Upper lobe of left lung (tissue), 4 donors: Measurements from ENCODE around the gene COL23A1.

Experiments
- EP300 ChIP-seq, 4 donors: sonication (generic); formaldehyde crosslinking; IDR thresholded peaks; one replicate each; pipeline ENCODE4 v1.5.1; 2017; ENCODE audit warnings: antibody characterized with exemption in 4 of 4, control low read depth in 2 of 4
- POLR2A ChIP-seq, 4 donors: fragments of 450-650 bp; IDR thresholded peaks; one replicate each; pipeline ENCODE4 v1.5.1; 2016 to 2017; ENCODE audit warnings: antibody characterized with exemption in 4 of 4, mild to moderate bottlenecking in 2 of 4
- POLR2AphosphoS5 ChIP-seq, 2 donors: sonication (generic); formaldehyde crosslinking; IDR thresholded peaks; one replicate each; pipeline ENCODE4 v1.5.1; 2017; ENCODE audit warnings: antibody characterized with exemption in 2 of 2
- TF ChIP-seq, protein P1 (sequence below), 6 experiments: fragments of 450-650 bp in 4 of 6; fragments of 200-600 bp in 2 of 6; sonication (generic) in 2 of 6; IDR thresholded peaks; one replicate each; pipeline ENCODE4 v1.5.1; 2016 to 2019; ENCODE audit warnings: antibody characterized with exemption in 6 of 6

- TF ChIP-seq EP300 (IDR thresholded peaks at IDR 0.05), result no peak
- TF ChIP-seq, protein P1, sequence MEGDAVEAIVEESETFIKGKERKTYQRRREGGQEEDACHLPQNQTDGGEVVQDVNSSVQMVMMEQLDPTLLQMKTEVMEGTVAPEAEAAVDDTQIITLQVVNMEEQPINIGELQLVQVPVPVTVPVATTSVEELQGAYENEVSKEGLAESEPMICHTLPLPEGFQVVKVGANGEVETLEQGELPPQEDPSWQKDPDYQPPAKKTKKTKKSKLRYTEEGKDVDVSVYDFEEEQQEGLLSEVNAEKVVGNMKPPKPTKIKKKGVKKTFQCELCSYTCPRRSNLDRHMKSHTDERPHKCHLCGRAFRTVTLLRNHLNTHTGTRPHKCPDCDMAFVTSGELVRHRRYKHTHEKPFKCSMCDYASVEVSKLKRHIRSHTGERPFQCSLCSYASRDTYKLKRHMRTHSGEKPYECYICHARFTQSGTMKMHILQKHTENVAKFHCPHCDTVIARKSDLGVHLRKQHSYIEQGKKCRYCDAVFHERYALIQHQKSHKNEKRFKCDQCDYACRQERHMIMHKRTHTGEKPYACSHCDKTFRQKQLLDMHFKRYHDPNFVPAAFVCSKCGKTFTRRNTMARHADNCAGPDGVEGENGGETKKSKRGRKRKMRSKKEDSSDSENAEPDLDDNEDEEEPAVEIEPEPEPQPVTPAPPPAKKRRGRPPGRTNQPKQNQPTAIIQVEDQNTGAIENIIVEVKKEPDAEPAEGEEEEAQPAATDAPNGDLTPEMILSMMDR (IDR thresholded peaks at IDR 0.05), result no peak
- no peak for TF ChIP-seq POLR2AphosphoS5 (IDR thresholded peaks at IDR 0.05)
- no peak for TF ChIP-seq POLR2A (IDR thresholded peaks at IDR 0.05)
These were observed 384.5 kb downstream of the COL23A1 start for GRCh38 chr5:178205749-178206047.
